Epithelial cell of esophagus (primary cell): ENCODE results near the gene HELLS.
"Not testable (repeated sequence)": the region's sequence is repeated elsewhere in the genome, so short reads cannot be mapped to it uniquely, and the experiment has no call there.

Source experiments
- DNase-seq: peaks from one replicate; pipeline ENCODE4 v3.0.0; 2010; ENCODE audit warnings: low read depth
- H3K4me3 ChIP-seq: 2 replicates; pipeline ENCODE4 v1.5.1; 2011; ENCODE audit warnings: mild to moderate bottlenecking, low read length, control low read depth
- TF ChIP-seq, protein P1 (sequence below): IDR thresholded peaks from 2 replicates; pipeline ENCODE4 v1.5.1; 2011; ENCODE audit warnings: low read depth, mild to moderate bottlenecking, low read length, control low read depth, inconsistent platforms; ENCODE audit not compliant: insufficient read depth; ENCODE audit errors: missing control alignments

Gene HELLS

DNA sequence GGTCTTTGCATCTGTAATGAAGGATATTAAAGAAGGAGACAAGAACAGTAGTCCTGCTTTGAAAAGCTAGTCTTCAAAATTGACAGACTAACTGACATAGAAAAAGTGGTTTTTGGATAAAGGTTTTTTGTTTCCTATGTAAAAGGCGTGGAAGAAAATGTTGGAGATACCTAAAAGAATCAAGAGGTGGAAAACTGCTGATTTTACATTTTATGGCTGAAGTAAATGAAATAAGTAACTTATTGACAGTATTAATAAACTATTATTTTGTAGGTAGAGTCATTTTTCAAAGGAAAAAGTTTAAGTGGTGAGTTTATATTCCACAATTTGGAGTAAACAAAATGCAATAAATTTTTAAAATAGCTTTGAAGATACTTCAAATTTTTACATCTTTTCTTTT lies 12.6 kb upstream of the HELLS start:
- no peak overlapping the region for H3K4me3 ChIP-seq
- no peak for DNase-seq
- TF ChIP-seq, protein P1, sequence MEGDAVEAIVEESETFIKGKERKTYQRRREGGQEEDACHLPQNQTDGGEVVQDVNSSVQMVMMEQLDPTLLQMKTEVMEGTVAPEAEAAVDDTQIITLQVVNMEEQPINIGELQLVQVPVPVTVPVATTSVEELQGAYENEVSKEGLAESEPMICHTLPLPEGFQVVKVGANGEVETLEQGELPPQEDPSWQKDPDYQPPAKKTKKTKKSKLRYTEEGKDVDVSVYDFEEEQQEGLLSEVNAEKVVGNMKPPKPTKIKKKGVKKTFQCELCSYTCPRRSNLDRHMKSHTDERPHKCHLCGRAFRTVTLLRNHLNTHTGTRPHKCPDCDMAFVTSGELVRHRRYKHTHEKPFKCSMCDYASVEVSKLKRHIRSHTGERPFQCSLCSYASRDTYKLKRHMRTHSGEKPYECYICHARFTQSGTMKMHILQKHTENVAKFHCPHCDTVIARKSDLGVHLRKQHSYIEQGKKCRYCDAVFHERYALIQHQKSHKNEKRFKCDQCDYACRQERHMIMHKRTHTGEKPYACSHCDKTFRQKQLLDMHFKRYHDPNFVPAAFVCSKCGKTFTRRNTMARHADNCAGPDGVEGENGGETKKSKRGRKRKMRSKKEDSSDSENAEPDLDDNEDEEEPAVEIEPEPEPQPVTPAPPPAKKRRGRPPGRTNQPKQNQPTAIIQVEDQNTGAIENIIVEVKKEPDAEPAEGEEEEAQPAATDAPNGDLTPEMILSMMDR, result no peak

DNA sequence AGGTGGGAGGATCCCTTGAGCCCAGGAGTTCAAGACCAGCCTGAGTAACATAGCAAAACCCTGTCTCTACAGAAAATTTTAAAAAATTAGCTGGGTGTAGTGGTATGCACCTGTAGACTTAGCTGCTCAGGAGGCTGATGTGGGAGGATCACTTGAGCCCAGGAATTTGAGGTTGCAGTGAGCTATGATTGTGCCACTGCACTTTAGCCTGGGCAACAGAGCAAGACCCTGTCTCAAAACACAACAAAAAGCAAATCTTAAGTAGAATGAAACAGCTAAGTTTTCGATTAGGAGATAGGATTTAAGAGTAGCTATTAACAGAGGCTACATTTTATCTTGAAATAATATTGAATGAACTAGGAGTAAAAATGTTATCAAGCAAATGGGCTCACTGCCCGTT lies 3.3 kb upstream of the HELLS start:
- H3K4me3 ChIP-seq, DNase-seq: not testable (repeated sequence)

DNA sequence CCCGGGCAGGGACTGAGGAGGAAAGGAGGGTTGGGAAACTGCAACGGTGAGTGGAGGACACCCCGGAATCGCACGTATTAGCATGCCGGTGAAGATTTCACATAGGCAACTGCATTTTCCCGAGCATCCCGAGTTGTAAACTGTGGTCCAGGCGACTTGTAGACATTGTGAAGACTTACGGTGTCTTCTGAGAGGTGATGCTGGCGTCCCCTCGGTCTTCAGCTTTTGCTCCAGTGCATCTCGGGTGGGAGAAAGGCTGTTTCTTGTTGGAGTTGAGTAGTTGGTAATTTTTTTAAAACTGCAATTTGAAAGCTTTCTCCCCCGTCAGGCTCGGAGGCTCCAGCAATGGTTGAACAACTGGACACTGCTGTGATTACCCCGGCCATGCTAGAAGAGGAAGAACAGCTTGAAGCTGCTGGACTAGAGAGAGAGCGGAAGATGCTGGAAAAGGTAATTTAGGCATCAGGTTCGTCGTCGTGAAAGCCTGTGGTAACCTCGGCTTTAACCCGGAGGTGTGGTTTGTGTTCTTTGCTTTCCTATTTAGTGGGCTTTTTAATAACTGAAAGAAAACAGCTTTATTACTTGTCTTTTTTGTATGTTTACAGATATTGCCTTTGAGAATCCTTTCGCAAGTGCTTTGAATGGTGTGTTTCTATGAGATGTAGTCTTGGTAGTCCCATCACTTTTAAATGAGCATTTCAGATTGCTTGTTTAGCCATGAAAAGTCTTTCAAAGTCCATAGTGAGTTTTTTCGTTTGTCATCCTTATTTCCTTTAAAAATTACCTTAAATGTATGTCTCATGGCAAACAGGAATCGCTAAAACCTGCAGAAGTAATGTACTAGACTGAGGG lies 687 bp downstream of the HELLS start:
- peak; percentile 14 for DNase-seq

DNA sequence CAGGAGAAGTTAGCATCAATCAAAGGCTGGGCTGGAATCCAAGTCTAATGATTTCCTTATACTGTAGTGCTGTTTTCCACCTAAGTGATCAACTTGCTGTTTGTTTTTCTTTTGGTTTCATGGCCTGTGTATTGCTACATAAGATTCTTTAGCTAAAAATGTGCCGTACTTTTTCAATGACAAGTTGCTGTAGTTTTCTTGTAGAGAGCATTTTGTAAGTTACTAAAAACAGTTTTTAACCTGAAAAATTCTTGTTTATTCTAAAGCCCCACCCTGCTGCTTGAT lies 1.3 kb downstream of the HELLS start:
- peak overlapping the region; percentile 90 for H3K4me3 ChIP-seq
- peak; percentile 14 for DNase-seq
- TF ChIP-seq, protein P1, result no peak

More for the DNA sequence above, 687 bp downstream of the HELLS start:
- peak overlapping the region; percentile 90 for H3K4me3 ChIP-seq
- TF ChIP-seq, protein P1, result no peak

DNA sequence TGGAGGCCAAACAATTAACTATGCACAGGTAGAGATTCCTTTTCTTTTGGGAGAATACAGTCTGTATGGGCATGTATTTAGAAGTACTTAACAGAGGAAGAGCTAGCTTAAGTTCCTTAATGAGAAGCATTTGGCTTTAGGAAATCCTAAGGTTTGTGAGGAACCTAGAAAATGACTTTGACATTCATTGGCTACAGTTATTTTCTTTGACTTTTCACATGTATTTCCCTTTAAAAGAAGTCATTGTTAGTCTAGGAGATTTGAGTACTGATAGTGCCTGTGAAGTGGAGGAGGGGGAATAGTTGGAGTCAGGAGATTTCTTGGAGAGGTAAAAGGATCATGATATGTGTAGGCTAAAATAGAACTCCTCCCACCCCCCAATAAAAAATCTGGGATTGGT lies 3.6 kb downstream of the HELLS start:
- no peak overlapping the region for H3K4me3 ChIP-seq
- DNase-seq, result no peak
- TF ChIP-seq, protein P1, result no peak

DNA sequence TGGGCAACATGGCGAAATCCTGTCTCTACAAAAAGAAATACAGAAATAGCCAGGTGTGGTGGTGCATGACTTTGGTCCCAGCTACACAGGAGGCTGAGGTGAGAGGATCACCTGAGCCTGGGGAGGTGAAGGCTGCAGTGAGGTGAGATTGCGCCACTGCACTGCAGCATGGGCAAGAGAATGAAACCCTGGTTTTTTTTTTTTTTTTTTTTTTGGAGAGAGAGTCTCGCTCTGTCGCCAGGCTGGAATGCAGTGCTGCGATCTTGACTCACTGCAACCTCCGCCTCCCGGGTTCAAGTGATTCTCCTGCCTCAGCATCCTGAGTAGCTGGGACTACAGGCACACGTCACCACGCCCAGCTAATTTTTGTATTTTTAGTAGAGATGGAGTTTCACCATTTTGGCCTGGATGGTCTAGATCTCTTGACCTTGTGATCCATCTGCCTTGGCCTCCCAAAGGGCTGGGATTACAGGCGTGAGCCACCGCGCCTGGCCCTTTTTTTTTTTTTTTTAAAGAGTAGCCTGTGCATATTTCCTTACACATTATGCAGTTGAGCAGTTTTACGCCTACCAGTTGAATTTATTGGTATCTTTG lies 22.2 kb downstream of the HELLS start:
- H3K4me3 ChIP-seq, result not testable (repeated sequence)
- peak; percentile 15 for DNase-seq

DNA sequence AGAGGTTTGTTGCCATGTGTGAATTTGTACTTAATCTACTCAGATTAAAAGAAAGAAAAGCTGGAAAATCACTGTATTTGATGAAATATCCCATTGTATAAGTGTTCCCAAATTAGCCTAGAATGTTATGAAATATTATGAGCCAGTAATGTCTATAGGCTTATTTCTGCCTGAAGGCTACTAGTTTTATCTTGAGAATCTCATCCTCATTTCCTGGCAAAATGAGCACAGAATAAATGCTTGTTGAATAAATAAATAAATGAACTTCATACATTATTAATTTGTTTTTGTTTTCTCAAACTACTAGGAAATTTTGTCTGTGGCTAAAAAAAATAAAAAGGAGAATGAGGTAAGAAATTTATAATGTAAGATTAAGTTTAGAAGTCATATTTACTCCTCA lies 25.5 kb downstream of the HELLS start:
- TF ChIP-seq, protein P1, result no peak
- no peak overlapping the region for H3K4me3 ChIP-seq
- DNase-seq, result no peak

DNA sequence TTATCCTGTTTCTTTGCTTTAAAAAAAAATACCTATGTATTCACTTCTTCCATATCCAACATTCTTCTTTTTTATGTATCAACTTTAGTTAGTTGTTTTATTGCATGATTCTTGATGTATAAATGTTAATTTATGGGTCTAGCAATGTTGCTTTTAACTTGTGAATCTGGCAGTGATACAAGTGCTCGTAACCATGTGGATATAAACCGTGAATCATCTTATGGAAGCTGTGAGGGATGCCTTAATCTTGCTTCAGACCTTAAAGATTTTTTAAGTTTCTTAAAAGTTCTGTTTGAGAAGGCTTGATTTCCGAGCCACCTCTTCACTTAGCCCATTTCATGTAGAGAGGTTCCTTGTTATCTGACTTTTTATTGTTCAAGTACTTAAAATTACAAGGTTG lies 25.9 kb downstream of the HELLS start:
- TF ChIP-seq, protein P1, result no peak
- DNase-seq, result peak; percentile 5
- H3K4me3 ChIP-seq, result no peak overlapping the region
